Measurements from ENCODE around the gene CDH23. TPM values are rescaled to one million over a fixed set of nuclear protein-coding genes. Genes with fewer than 3 reads are reported as not detected.
A peak's percentile ranks its signal among the peaks of the same experiment; 100 is the strongest.

The CDH23 gene
- total RNA-seq, 1 donor, result 0.36 TPM

DNA sequence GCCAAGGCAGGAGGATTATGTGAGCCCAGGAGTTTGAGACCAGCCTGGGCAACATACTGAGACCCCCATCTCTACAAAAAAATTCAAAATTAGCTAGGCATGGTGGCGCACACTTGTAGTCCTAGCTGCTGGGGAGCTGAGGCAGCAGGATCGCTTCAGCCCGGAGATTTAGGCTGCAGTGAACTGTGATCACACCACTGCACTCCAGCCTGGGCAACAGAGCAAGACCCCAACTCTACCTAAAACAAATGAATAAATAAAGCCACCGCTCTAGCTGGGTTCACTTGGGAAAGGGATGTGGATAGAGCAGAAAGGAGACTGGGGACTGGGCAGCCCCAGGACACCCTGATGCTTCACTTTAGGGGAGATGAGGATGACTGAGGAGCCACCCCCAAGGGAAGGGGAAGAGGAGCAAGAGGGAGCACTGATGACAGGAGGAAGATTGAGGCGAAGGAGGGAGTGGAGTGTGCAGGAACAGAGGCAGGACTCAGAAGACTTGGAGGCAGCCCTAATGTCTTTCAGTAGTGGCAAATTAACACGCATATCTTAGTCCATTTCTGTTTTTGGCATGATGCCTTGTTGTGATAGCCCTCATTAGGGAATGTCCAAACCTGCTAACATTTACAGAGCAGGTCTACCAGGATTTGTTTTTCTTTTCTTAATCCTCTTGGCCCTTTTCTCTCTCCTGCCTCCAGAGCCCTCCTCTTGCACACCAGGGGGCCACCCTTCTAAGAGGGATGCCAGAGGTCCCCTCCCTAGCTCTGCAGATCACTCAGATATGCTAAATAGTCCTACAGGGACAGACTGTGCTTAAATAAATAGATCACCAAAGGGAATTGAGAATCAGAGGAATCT, 234.5 kb downstream of the CDH23 start:
- no peak overlapping the region for H3K4me2 ChIP-seq (ENCODE audit: insufficient read depth, low read length)
- no peaks in the 10 kb centered on the region for H3K9me3 ChIP-seq (ENCODE audit: low read depth, low read length)
- no peaks in the 10 kb centered on the region for H3K36me3 ChIP-seq (ENCODE audit: insufficient read depth, low read length)
- no peaks in the 10 kb centered on the region for H3K4me1 ChIP-seq (ENCODE audit: insufficient read depth, low read length)
- DNase-seq (ENCODE audit: insufficient read length, low spot score, missing footprints), result peak; percentile 27
- H3K4me3 ChIP-seq (ENCODE audit: insufficient read depth, low read length), result no peak overlapping the region
- peaks cover 16% of the 10 kb centered on the region for H3K27me3 ChIP-seq (ENCODE audit: insufficient read depth, low read length)
- no peak overlapping the region for H3K27ac ChIP-seq (ENCODE audit: low read depth, low read length)
- H4K20me1 ChIP-seq (ENCODE audit: insufficient read depth, low read length), result no peaks in the 10 kb centered on the region
- no peaks in the 10 kb centered on the region for H3K79me2 ChIP-seq (ENCODE audit: insufficient read depth, low read length)
- TF ChIP-seq, protein P1, sequence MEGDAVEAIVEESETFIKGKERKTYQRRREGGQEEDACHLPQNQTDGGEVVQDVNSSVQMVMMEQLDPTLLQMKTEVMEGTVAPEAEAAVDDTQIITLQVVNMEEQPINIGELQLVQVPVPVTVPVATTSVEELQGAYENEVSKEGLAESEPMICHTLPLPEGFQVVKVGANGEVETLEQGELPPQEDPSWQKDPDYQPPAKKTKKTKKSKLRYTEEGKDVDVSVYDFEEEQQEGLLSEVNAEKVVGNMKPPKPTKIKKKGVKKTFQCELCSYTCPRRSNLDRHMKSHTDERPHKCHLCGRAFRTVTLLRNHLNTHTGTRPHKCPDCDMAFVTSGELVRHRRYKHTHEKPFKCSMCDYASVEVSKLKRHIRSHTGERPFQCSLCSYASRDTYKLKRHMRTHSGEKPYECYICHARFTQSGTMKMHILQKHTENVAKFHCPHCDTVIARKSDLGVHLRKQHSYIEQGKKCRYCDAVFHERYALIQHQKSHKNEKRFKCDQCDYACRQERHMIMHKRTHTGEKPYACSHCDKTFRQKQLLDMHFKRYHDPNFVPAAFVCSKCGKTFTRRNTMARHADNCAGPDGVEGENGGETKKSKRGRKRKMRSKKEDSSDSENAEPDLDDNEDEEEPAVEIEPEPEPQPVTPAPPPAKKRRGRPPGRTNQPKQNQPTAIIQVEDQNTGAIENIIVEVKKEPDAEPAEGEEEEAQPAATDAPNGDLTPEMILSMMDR (IDR thresholded peaks at IDR 0.05; ENCODE audit: extremely low read depth, low read depth, low read length), result no peak
- no peak overlapping the region for H2AFZ ChIP-seq (ENCODE audit: low read length)

DNA sequence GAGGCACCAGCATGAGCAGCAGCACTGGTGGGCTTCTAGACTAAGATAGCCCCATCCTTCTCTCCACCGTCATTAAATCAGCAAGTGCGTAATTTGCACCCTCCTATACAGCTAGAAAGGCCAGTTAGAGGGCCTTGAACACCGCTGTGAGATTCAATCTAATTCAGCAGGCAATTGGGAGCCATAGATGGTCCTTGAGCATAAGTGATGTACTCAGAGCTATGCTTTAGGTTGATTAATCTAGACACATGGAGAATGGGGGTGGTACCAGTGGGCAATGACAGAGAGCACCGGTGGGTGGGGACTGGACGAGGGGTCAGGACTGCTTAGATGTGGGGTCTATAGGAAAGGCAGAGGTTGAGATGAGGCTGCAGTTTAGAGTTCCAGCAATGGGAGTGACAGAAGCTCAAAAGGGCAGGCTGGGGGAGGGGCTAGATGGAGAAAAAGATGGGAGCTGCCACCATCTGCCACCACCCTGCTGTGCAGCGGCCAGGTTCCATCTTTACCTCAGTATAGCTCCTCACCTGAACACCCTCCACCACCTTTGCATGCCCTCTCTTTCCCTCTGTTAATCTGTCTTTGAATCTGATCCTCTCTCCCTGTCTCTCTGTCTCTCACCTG, 235.6 kb downstream of the CDH23 start:
- Histone ChIP-seq H3K4me3 (ENCODE audit: insufficient read depth, low read length) (no peak overlapping the region), H3K27me3 (ENCODE audit: insufficient read depth, low read length) (peaks cover 25% of the 10 kb centered on the region)
- DNase-seq (ENCODE audit: insufficient read length, low spot score, missing footprints), result no peak

DNA sequence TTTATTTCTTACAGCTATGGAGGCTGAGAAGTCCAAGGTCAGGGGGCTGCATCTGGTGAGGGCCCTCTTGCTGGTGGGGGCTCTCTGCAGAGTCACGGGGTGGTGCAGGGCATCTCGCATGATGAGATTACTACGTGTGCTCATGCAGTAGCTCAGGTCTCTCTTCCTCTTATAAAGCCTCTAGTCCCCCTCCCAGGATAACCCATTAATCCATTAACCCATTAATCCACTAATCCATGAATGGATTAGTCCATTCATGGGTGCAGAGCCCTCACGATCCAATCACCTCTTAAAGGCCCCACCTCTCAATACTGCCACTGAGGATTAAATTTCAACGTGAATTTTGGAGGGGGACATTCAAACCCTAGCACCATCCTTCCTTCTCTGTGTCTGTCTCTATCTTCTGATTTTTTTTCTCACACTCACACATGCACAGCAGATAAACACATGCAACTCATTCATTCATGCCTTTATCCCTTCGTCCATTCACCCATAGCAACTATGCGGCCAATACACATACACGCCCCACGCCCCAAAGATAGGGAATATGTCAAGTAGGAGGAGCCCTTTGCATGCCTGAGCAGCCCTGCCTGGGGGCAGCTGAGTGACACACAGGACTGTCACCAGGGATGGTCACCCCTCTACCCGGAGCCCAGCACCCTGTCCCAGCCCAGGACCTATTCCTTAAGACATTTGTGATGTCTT, 236.3 kb downstream of the CDH23 start:
- no peaks in the 10 kb centered on the region for H3K79me2 ChIP-seq (ENCODE audit: insufficient read depth, low read length)
- H3K4me3 ChIP-seq (ENCODE audit: insufficient read depth, low read length), result no peak overlapping the region
- H3K36me3 ChIP-seq (ENCODE audit: insufficient read depth, low read length), result no peaks in the 10 kb centered on the region
- no peaks in the 10 kb centered on the region for H3K4me1 ChIP-seq (ENCODE audit: insufficient read depth, low read length)
- H3K27me3 ChIP-seq (ENCODE audit: insufficient read depth, low read length), result peaks cover 28% of the 10 kb centered on the region
- peak; percentile 19 for DNase-seq (ENCODE audit: insufficient read length, low spot score, missing footprints)
- H3K9me3 ChIP-seq (ENCODE audit: low read depth, low read length), result no peaks in the 10 kb centered on the region
- no peak overlapping the region for H3K4me2 ChIP-seq (ENCODE audit: insufficient read depth, low read length)
- no peaks in the 10 kb centered on the region for H4K20me1 ChIP-seq (ENCODE audit: insufficient read depth, low read length)
- H2AFZ ChIP-seq (ENCODE audit: low read length), result no peak overlapping the region
- TF ChIP-seq, protein P1 (IDR thresholded peaks at IDR 0.05; ENCODE audit: extremely low read depth, low read depth, low read length), result no peak
- no peak overlapping the region for H3K27ac ChIP-seq (ENCODE audit: low read depth, low read length)

More for the DNA sequence above, 235.6 kb downstream of the CDH23 start:
- H4K20me1 ChIP-seq (ENCODE audit: insufficient read depth, low read length), result no peaks in the 10 kb centered on the region
- H2AFZ ChIP-seq (ENCODE audit: low read length), result no peak overlapping the region
- H3K4me1 ChIP-seq (ENCODE audit: insufficient read depth, low read length), result no peaks in the 10 kb centered on the region
- H3K4me2 ChIP-seq (ENCODE audit: insufficient read depth, low read length), result no peak overlapping the region
- H3K27ac ChIP-seq (ENCODE audit: low read depth, low read length), result no peak overlapping the region
- TF ChIP-seq, protein P1 (IDR thresholded peaks at IDR 0.05; ENCODE audit: extremely low read depth, low read depth, low read length), result no peak
- no peaks in the 10 kb centered on the region for H3K79me2 ChIP-seq (ENCODE audit: insufficient read depth, low read length)
- H3K36me3 ChIP-seq (ENCODE audit: insufficient read depth, low read length), result no peaks in the 10 kb centered on the region
- H3K9me3 ChIP-seq (ENCODE audit: low read depth, low read length), result no peaks in the 10 kb centered on the region

DNA sequence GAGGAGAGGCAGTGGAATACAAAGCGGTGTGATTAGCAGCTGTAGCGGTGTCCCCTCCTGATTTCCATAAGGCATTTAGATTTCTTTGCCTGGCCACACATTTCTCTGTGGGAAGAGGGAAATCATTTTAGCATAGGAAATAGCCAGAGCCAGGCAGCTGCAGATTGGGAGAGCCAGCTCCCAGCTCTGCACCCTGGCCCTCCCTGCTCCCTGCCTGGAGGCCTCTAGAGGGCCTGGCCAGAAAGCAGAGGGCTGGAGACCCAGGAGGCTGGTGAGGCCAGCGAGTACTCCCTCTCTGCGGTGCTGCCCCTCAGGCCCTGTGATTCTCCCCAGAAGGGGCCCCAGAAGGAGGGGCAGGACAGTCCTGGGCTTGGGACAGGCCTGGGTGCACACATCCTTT, 237.2 kb downstream of the CDH23 start:
- DNase-seq (ENCODE audit: insufficient read length, low spot score, missing footprints), result no peak
- Histone ChIP-seq H3K4me3 (ENCODE audit: insufficient read depth, low read length) (no peak overlapping the region), H3K36me3 (ENCODE audit: insufficient read depth, low read length) (no peaks in the 10 kb centered on the region), H3K27ac (ENCODE audit: low read depth, low read length) (no peak overlapping the region), H3K27me3 (ENCODE audit: insufficient read depth, low read length) (peaks cover 32% of the 10 kb centered on the region), H3K79me2 (ENCODE audit: insufficient read depth, low read length) (no peaks in the 10 kb centered on the region), H3K4me1 (ENCODE audit: insufficient read depth, low read length) (no peaks in the 10 kb centered on the region), H3K9me3 (ENCODE audit: low read depth, low read length) (no peaks in the 10 kb centered on the region), H2AFZ (ENCODE audit: low read length) (no peak overlapping the region), H3K4me2 (ENCODE audit: insufficient read depth, low read length) (no peak overlapping the region), H4K20me1 (ENCODE audit: insufficient read depth, low read length) (no peaks in the 10 kb centered on the region)
- TF ChIP-seq, protein P1 (IDR thresholded peaks at IDR 0.05; ENCODE audit: extremely low read depth, low read depth, low read length), result no peak
